RPMI7951 (cell line): ENCODE data around the gene PCAT6. TPM values are rescaled to one million over a fixed set of nuclear protein-coding genes. Genes with fewer than 3 reads are reported as not detected.
A peak's percentile ranks its signal among the peaks of the same experiment; 100 is the strongest.
"Not testable (repeated sequence)": the region's sequence is repeated elsewhere in the genome, so short reads cannot be mapped to it uniquely, and the experiment has no call there.

ENCODE experiments used
- DNase-seq: peaks from one replicate; pipeline ENCODE4 v3.0.0-alpha.2; 2012; ENCODE audit warnings: low read depth
- total RNA-seq: library from RNA; depleted of rRNA; stranded (reverse); fragments of >200 nt; shearing (Covaris generic); gene quantifications from 2 replicates; pipeline ENCODE4 v1.2.3, GENCODE V29; 2014; rRNA removed

The PCAT6 gene
- 0.72 TPM in 1 of 2 replicates, not detected in the other for total RNA-seq

GRCh38 chr1:202810615-202811295 is at the start of gene PCAT6:
PCAT6 (plus strand) TSS chr1:202810954.
- peak; percentile 96 for DNase-seq

GRCh38 chr1:202762019-202762418 is 48.7 kb upstream of the PCAT6 start:
- no peak for DNase-seq

GRCh38 chr1:202765721-202766120 is 45.0 kb upstream of the PCAT6 start:
- DNase-seq = no peak

- no peak for DNase-seq
Measured at GRCh38 chr1:202770135-202770534, 40.6 kb upstream of the PCAT6 start.

GRCh38 chr1:202781180-202781579 is 29.6 kb upstream of the PCAT6 start:
- DNase-seq = no peak

- no peak for DNase-seq
Measured at GRCh38 chr1:202786804-202787203, 23.9 kb upstream of the PCAT6 start.

GRCh38 chr1:202788800-202789199 is 22.0 kb upstream of the PCAT6 start:
- DNase-seq = no peak

- no peak for DNase-seq
Measured at GRCh38 chr1:202791077-202791747, 19.5 kb upstream of the PCAT6 start.

GRCh38 chr1:202794051-202794740 is 16.6 kb upstream of the PCAT6 start:
- peak; percentile 42 for DNase-seq

GRCh38 chr1:202794931-202795330 is 15.8 kb upstream of the PCAT6 start:
- DNase-seq = not testable (repeated sequence)

- DNase-seq = no peak
Measured at GRCh38 chr1:202796670-202797069, 14.1 kb upstream of the PCAT6 start.

GRCh38 chr1:202798260-202798659 is 12.5 kb upstream of the PCAT6 start:
- no peak for DNase-seq

- no peak for DNase-seq
Measured at GRCh38 chr1:202798792-202799331, 11.9 kb upstream of the PCAT6 start.

- no peak for DNase-seq
Measured at GRCh38 chr1:202800742-202801141, 10.0 kb upstream of the PCAT6 start.

GRCh38 chr1:202801175-202801574 is 9.6 kb upstream of the PCAT6 start:
- no peak for DNase-seq

GRCh38 chr1:202802034-202802433 is 8.7 kb upstream of the PCAT6 start:
- no peak for DNase-seq

- no peak for DNase-seq
Measured at GRCh38 chr1:202802998-202803932, 7.5 kb upstream of the PCAT6 start.

GRCh38 chr1:202804126-202804525 is 6.6 kb upstream of the PCAT6 start:
- DNase-seq = no peak

GRCh38 chr1:202805886-202806844 is 4.6 kb upstream of the PCAT6 start:
- no peak for DNase-seq

- DNase-seq = no peak
Measured at GRCh38 chr1:202806845-202807450, 3.8 kb upstream of the PCAT6 start.
